ENCODE measurements around the gene ST3GAL5. TPM values are rescaled to one million over a fixed set of nuclear protein-coding genes. Genes with fewer than 3 reads are reported as not detected.

The ST3GAL5 gene
- total RNA-seq, 1 experiment from 2014 or later, result 3.8 TPM

GRCh38 chr2:85826990-85827878 is 61.6 kb downstream of the ST3GAL5 start:
- Histone ChIP-seq H3K4me1 (ENCODE audit: low read length) (peaks cover 7% of the 10 kb centered on the region), H3K79me2 (ENCODE audit: low read length) (no peaks in the 10 kb centered on the region), H3K4me2 (ENCODE audit: low read depth, low read length, poor library complexity, severe bottlenecking) (peak overlapping the region; percentile 51), H3K36me3 (ENCODE audit: insufficient read depth, low read length) (no peaks in the 10 kb centered on the region), H2AFZ (ENCODE audit: low read length) (no peak overlapping the region), H3K9me2 (replicated peaks; ENCODE audit: insufficient read depth, low read length) (no peaks in the 10 kb centered on the region), H3K27ac (ENCODE audit: low read length) (no peak overlapping the region), H3K4me3 (ENCODE audit: low read length) (no peak overlapping the region; the same call in 1 of the 2 replicates), H3K27me3 (ENCODE audit: low read length) (no peaks in the 10 kb centered on the region), H3K9me3 (ENCODE audit: low read length) (no peaks in the 10 kb centered on the region), H3K9ac (ENCODE audit: low read length) (peak overlapping the region; percentile 38; the same call in 1 of the 2 replicates), H4K20me1 (ENCODE audit: insufficient read depth, low read depth, low read length) (no peaks in the 10 kb centered on the region)
- peak; percentile 89 for DNase-seq

- Histone ChIP-seq H3K9ac (ENCODE audit: low read length) (no peak overlapping the region), H3K79me2 (ENCODE audit: low read length) (no peaks in the 10 kb centered on the region), H3K4me1 (ENCODE audit: low read length) (peaks cover 23% of the 10 kb centered on the region), H4K20me1 (ENCODE audit: insufficient read depth, low read depth, low read length) (no peaks in the 10 kb centered on the region), H2AFZ (ENCODE audit: low read length) (no peak overlapping the region), H3K9me3 (ENCODE audit: low read length) (no peaks in the 10 kb centered on the region), H3K36me3 (ENCODE audit: insufficient read depth, low read length) (no peaks in the 10 kb centered on the region), H3K9me2 (replicated peaks; ENCODE audit: insufficient read depth, low read length) (no peaks in the 10 kb centered on the region), H3K4me2 (ENCODE audit: low read depth, low read length, poor library complexity, severe bottlenecking) (no peak overlapping the region), H3K27ac (ENCODE audit: low read length) (no peak overlapping the region), H3K27me3 (ENCODE audit: low read length) (no peaks in the 10 kb centered on the region), H3K4me3 (ENCODE audit: low read length) (no peak overlapping the region)
- no peak for DNase-seq
Measured at GRCh38 chr2:85823951-85824350, 64.8 kb downstream of the ST3GAL5 start.

- Histone ChIP-seq H3K4me1 (ENCODE audit: low read length) (peaks cover 23% of the 10 kb centered on the region), H4K20me1 (ENCODE audit: insufficient read depth, low read depth, low read length) (no peaks in the 10 kb centered on the region), H3K27ac (ENCODE audit: low read length) (no peak overlapping the region), H3K27me3 (ENCODE audit: low read length) (no peaks in the 10 kb centered on the region), H3K36me3 (ENCODE audit: insufficient read depth, low read length) (no peaks in the 10 kb centered on the region), H3K79me2 (ENCODE audit: low read length) (no peaks in the 10 kb centered on the region), H3K9me2 (replicated peaks; ENCODE audit: insufficient read depth, low read length) (no peaks in the 10 kb centered on the region), H2AFZ (ENCODE audit: low read length) (no peak overlapping the region), H3K4me2 (ENCODE audit: low read depth, low read length, poor library complexity, severe bottlenecking) (peak overlapping the region; percentile 12), H3K9ac (ENCODE audit: low read length) (no peak overlapping the region), H3K9me3 (ENCODE audit: low read length) (no peaks in the 10 kb centered on the region), H3K4me3 (ENCODE audit: low read length) (no peak overlapping the region)
- peak; percentile 62 for DNase-seq
Measured at GRCh38 chr2:85822766-85823165, 66.0 kb downstream of the ST3GAL5 start.

- H3K36me3 ChIP-seq (ENCODE audit: insufficient read depth, low read length), result no peaks in the 10 kb centered on the region
- H2AFZ ChIP-seq (ENCODE audit: low read length), result 0 out of 2 replicates have a peak overlapping the region, but pooled peaks have one; percentile 1
- no peaks in the 10 kb centered on the region for H3K9me2 ChIP-seq (replicated peaks; ENCODE audit: insufficient read depth, low read length)
- H3K27me3 ChIP-seq (ENCODE audit: low read length), result no peaks in the 10 kb centered on the region
- peaks cover 23% of the 10 kb centered on the region for H3K4me1 ChIP-seq (ENCODE audit: low read length)
- H3K79me2 ChIP-seq (ENCODE audit: low read length), result no peaks in the 10 kb centered on the region
- H4K20me1 ChIP-seq (ENCODE audit: insufficient read depth, low read depth, low read length), result no peaks in the 10 kb centered on the region
- no peak overlapping the region for H3K27ac ChIP-seq (ENCODE audit: low read length)
- H3K9ac ChIP-seq (ENCODE audit: low read length), result peak overlapping the region; percentile 12; the same call in 1 of the 2 replicates
- 0 out of 2 replicates have a peak overlapping the region, but pooled peaks have one; percentile 1 for H3K4me3 ChIP-seq (ENCODE audit: low read length)
- no peaks in the 10 kb centered on the region for H3K9me3 ChIP-seq (ENCODE audit: low read length)
- peak overlapping the region; percentile 46 for H3K4me2 ChIP-seq (ENCODE audit: low read depth, low read length, poor library complexity, severe bottlenecking)
- peak; percentile 72 for DNase-seq
Measured at GRCh38 chr2:85819811-85820510, 68.8 kb downstream of the ST3GAL5 start.

GRCh38 chr2:85814802-85815550 is 73.8 kb downstream of the ST3GAL5 start:
- no peaks in the 10 kb centered on the region for H3K9me3 ChIP-seq (ENCODE audit: low read length)
- H3K27me3 ChIP-seq (ENCODE audit: low read length), result no peaks in the 10 kb centered on the region
- no peaks in the 10 kb centered on the region for H3K79me2 ChIP-seq (ENCODE audit: low read length)
- no peak overlapping the region for H3K4me2 ChIP-seq (ENCODE audit: low read depth, low read length, poor library complexity, severe bottlenecking)
- peaks cover 11% of the 10 kb centered on the region for H3K4me1 ChIP-seq (ENCODE audit: low read length)
- no peak overlapping the region for H2AFZ ChIP-seq (ENCODE audit: low read length)
- no peaks in the 10 kb centered on the region for H3K9me2 ChIP-seq (replicated peaks; ENCODE audit: insufficient read depth, low read length)
- no peak overlapping the region for H3K4me3 ChIP-seq (ENCODE audit: low read length)
- H4K20me1 ChIP-seq (ENCODE audit: insufficient read depth, low read depth, low read length), result peaks cover 4% of the 10 kb centered on the region; the same call in 1 of the 2 replicates
- no peak for DNase-seq
- H3K9ac ChIP-seq (ENCODE audit: low read length), result no peak overlapping the region
- H3K27ac ChIP-seq (ENCODE audit: low read length), result no peak overlapping the region
- H3K36me3 ChIP-seq (ENCODE audit: insufficient read depth, low read length), result no peaks in the 10 kb centered on the region

GRCh38 chr2:85813982-85814801 is 74.6 kb downstream of the ST3GAL5 start:
- H3K27ac ChIP-seq (ENCODE audit: low read length), result no peak overlapping the region
- H3K9me2 ChIP-seq (replicated peaks; ENCODE audit: insufficient read depth, low read length), result no peaks in the 10 kb centered on the region
- H3K4me1 ChIP-seq (ENCODE audit: low read length), result peaks cover 4% of the 10 kb centered on the region; the same call in 1 of the 2 replicates
- H3K36me3 ChIP-seq (ENCODE audit: insufficient read depth, low read length), result no peaks in the 10 kb centered on the region
- no peak overlapping the region for H3K4me2 ChIP-seq (ENCODE audit: low read depth, low read length, poor library complexity, severe bottlenecking)
- no peak overlapping the region for H3K4me3 ChIP-seq (ENCODE audit: low read length)
- DNase-seq, result peak; percentile 94
- no peaks in the 10 kb centered on the region for H3K9me3 ChIP-seq (ENCODE audit: low read length)
- H4K20me1 ChIP-seq (ENCODE audit: insufficient read depth, low read depth, low read length), result peaks cover 4% of the 10 kb centered on the region; the same call in 1 of the 2 replicates
- no peaks in the 10 kb centered on the region for H3K79me2 ChIP-seq (ENCODE audit: low read length)
- no peaks in the 10 kb centered on the region for H3K27me3 ChIP-seq (ENCODE audit: low read length)
- no peak overlapping the region for H2AFZ ChIP-seq (ENCODE audit: low read length)
- H3K9ac ChIP-seq (ENCODE audit: low read length), result no peak overlapping the region

GRCh38 chr2:85813211-85813981 is 75.4 kb downstream of the ST3GAL5 start:
- Histone ChIP-seq H2AFZ (ENCODE audit: low read length) (no peak overlapping the region), H3K4me3 (ENCODE audit: low read length) (no peak overlapping the region), H3K4me2 (ENCODE audit: low read depth, low read length, poor library complexity, severe bottlenecking) (no peak overlapping the region), H3K4me1 (ENCODE audit: low read length) (peaks cover 4% of the 10 kb centered on the region; the same call in 1 of the 2 replicates), H3K27ac (ENCODE audit: low read length) (no peak overlapping the region), H3K79me2 (ENCODE audit: low read length) (no peaks in the 10 kb centered on the region), H3K27me3 (ENCODE audit: low read length) (no peaks in the 10 kb centered on the region), H4K20me1 (ENCODE audit: insufficient read depth, low read depth, low read length) (peaks cover 4% of the 10 kb centered on the region; the same call in 1 of the 2 replicates), H3K9me2 (replicated peaks; ENCODE audit: insufficient read depth, low read length) (no peaks in the 10 kb centered on the region), H3K9me3 (ENCODE audit: low read length) (no peaks in the 10 kb centered on the region), H3K36me3 (ENCODE audit: insufficient read depth, low read length) (no peaks in the 10 kb centered on the region), H3K9ac (ENCODE audit: low read length) (no peak overlapping the region)
- DNase-seq, result no peak

Data from Karpas-422 (cell line).